Cardiac muscle cell (in vitro differentiated cells and primary cell): ENCODE data around the gene KCNQ2. TPM values are rescaled to one million over a fixed set of nuclear protein-coding genes. Genes with fewer than 3 reads are reported as not detected.

Source experiments
- DNase-seq, 2 donors: peaks; one replicate each; pipeline versions ENCODE4 v3.0.0 to v3.0.0-alpha.2; 2010 to 2017; ENCODE audit warnings: low read depth in 1 of 2, low spot score in 1 of 2
- H3K27ac ChIP-seq: fragments of 200-600 bp; sonication (generic); 2 replicates; pipeline ENCODE4 v1.5.1; 2016
- H3K27me3 ChIP-seq: fragments of 200-600 bp; sonication (generic); 2 replicates; pipeline ENCODE4 v1.6.0; 2016; ENCODE audit warnings: control low read depth
- H3K36me3 ChIP-seq: fragments of 200-600 bp; sonication (generic); 2 replicates; pipeline ENCODE4 v1.5.1; 2016; ENCODE audit warnings: control low read depth
- H3K4me1 ChIP-seq: fragments of 200-600 bp; sonication (generic); 2 replicates; pipeline ENCODE4 v1.8.1; 2017; ENCODE audit warnings: low read depth, mild to moderate bottlenecking, mixed run types
- H3K4me3 ChIP-seq: fragments of 200-600 bp; sonication (generic); 2 replicates; pipeline ENCODE4 v1.5.1; 2016; ENCODE audit warnings: mild to moderate bottlenecking
- H3K9me3 ChIP-seq: fragments of 200-600 bp; sonication (generic); 2 replicates; pipeline ENCODE4 v1.5.1; 2017; ENCODE audit warnings: low read depth, mild to moderate bottlenecking, control low read depth
- CTCF ChIP-seq: IDR thresholded peaks from 2 replicates; pipeline ENCODE4 v1.5.1; 2012; ENCODE audit warnings: low read depth, mild to moderate bottlenecking, low read length
- polyA plus RNA-seq: library from polyadenylated mRNA; unstranded; fragments of >200 nt; fragmentation: Nextera tagmentation; extraction: Ambion mirVana; gene quantifications from 2 replicates; pipeline ENCODE4 v1.2.1, GENCODE V29; 2016
- total RNA-seq: library from RNA; depleted of rRNA; stranded (reverse); fragments of >200 nt; gene quantifications from 2 replicates; pipeline ENCODE4 v1.2.3, GENCODE V29; 2016

Gene KCNQ2
- total and polyA plus RNA-seq, 2 experiments from 2014 or later = 13.7 to 18.6 TPM

GRCh38 chr20:63397155-63397843 lies 75.2 kb downstream of the KCNQ2 start:
- no peak for TF ChIP-seq CTCF
- DNase-seq = no peak
- H3K27ac ChIP-seq = no peak overlapping the region

GRCh38 chr20:63396300-63396699 lies 76.2 kb downstream of the KCNQ2 start:
- peaks cover 21% of the 10 kb centered on the region for H3K27me3 ChIP-seq
- no peaks in the 10 kb centered on the region for H3K36me3 ChIP-seq
- no peaks in the 10 kb centered on the region for H3K9me3 ChIP-seq
- no peak overlapping the region for H3K27ac ChIP-seq
- DNase-seq = no peak
- H3K4me1 ChIP-seq = no peaks in the 10 kb centered on the region
- TF ChIP-seq CTCF = no peak
- H3K4me3 ChIP-seq = no peak overlapping the region

More at GRCh38 chr20:63397155-63397843, 75.2 kb downstream of the KCNQ2 start:
- Histone ChIP-seq H3K4me1 (no peaks in the 10 kb centered on the region), H3K4me3 (no peak overlapping the region), H3K9me3 (no peaks in the 10 kb centered on the region), H3K36me3 (no peaks in the 10 kb centered on the region), H3K27me3 (peaks cover 21% of the 10 kb centered on the region)

- H3K27me3 ChIP-seq = peaks cover 21% of the 10 kb centered on the region
- no peak for DNase-seq
- no peak overlapping the region for H3K4me3 ChIP-seq
- H3K27ac ChIP-seq = no peak overlapping the region
- H3K9me3 ChIP-seq = no peaks in the 10 kb centered on the region
- no peak for TF ChIP-seq CTCF
- no peaks in the 10 kb centered on the region for H3K36me3 ChIP-seq
- H3K4me1 ChIP-seq = no peaks in the 10 kb centered on the region
Measured at GRCh38 chr20:63395723-63396122, 76.7 kb downstream of the KCNQ2 start.

- Histone ChIP-seq H3K27ac (no peak overlapping the region), H3K36me3 (no peaks in the 10 kb centered on the region), H3K9me3 (no peaks in the 10 kb centered on the region), H3K27me3 (peaks cover 21% of the 10 kb centered on the region), H3K4me1 (no peaks in the 10 kb centered on the region), H3K4me3 (no peak overlapping the region)
- TF ChIP-seq CTCF = no peak
- no peak for DNase-seq
Measured at GRCh38 chr20:63394920-63395455, 77.5 kb downstream of the KCNQ2 start.

- no peak overlapping the region for H3K27ac ChIP-seq
- DNase-seq = peak in 1 of 2 donors; percentile 18
- H3K27me3 ChIP-seq = peaks cover 21% of the 10 kb centered on the region
- TF ChIP-seq CTCF = no peak
- no peak overlapping the region for H3K4me3 ChIP-seq
- H3K4me1 ChIP-seq = no peaks in the 10 kb centered on the region
- H3K9me3 ChIP-seq = no peaks in the 10 kb centered on the region
- H3K36me3 ChIP-seq = no peaks in the 10 kb centered on the region
Measured at GRCh38 chr20:63394069-63394919, 78.2 kb downstream of the KCNQ2 start.
